GM21367 (cell line): ENCODE measurements around the gene CDK19.
A peak's percentile ranks its signal among the peaks of the same experiment; 100 is the strongest.

Experiments used
- ATAC-seq: cut with Tn5 transposase; IDR thresholded peaks from one replicate; pipeline ENCODE4 v1.9.1; 2021; ENCODE audit not compliant: unreplicated experiment

The CDK19 gene

GRCh38 chr6:110705543-110705942 lies 109.7 kb downstream of the CDK19 start:
- no peak for ATAC-seq

DNA sequence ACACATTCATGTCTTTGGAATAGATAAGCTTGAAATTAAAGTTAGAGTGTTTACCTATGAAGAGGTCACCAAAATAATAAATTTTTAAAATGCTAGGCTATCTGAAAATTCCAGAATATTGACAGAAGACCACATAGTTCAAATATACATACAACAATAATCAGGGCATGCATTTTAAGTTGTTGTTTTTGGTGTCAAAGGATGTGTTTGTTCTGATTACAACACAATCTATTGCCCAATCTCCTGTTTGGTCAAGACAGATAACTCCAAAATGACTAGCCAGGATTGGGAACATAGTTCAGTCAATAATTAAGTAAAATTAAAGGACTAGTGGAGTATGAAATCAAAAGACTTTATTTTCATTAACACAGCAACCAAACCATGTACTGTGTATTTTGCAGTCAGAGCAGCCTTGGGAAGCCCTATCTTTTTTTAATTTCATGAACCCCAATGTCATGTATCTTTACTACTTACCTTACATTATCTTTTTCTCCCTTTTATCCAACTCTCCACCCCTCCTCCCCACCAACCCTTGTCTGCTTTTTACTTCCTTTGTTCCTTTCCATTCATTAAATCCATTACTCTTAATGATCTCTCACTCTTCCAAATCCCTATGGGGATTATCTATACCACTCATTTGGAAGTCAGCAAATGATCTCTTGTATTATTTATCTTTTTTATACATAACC lies 111.2 kb downstream of the CDK19 start:
- no peak for ATAC-seq

DNA sequence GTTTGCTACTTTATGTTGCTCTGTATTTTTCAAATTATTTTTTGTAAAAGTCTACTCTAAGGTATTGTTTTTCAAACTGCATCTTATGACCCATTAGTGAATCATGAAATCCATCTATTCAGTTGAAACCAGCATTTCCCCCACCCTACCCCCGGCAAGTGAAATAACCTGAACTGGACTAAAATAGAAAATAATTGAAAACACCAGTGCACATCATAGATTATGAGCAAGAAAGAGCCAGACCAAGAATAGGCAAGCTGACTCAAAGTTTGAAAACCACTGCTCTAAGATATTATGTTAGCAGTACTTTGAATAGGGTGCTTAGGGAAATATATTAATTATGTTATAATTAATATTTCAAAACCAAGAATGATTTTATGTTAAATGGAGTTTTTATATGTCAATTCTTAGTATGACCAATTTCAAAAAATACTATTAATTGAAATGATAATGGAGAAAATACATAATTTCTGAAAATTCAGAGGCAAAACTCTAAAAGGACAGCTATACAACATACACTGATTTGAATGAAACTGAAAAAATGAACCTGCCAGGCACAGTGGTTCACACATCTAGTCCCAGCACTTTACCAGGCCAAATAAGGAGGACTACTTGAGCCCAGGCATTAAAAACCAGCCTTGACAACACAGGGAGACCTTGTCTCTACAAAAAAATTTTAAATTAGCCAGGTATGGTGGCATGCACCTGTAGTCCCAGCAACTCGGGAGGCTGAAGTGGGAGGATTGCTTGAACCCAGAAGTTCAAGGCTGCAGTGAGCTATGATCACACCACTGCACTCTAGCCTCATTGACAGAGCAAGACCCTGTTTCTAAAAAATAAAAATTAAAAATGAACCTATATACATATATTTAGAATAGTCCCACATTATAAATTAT lies 112.0 kb downstream of the CDK19 start:
- no peak for ATAC-seq

- no peak for ATAC-seq
Observed at GRCh38 chr6:110699780-110700179, 115.5 kb downstream of the CDK19 start.

DNA sequence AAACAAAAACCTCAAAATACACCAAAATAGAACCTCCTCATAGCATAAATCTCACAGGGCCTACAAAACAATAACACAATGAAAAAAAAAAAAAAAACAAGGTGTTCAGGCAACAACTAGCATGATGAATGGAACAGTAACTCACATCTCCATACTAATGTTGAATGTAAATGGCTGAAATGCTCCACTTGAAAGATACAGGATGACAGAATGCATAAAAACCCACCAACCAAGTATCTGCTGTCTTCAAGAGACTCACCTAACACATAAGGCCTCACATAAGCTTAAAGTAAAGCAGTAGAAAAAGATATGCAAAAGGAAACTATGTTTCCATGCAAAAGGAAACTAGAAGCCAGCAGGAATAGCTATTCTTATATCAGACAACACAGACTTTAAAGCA lies 121.3 kb downstream of the CDK19 start:
- ATAC-seq = no peak

- ATAC-seq = no peak
Observed at GRCh38 chr6:110693296-110693695, 122.0 kb downstream of the CDK19 start.

DNA sequence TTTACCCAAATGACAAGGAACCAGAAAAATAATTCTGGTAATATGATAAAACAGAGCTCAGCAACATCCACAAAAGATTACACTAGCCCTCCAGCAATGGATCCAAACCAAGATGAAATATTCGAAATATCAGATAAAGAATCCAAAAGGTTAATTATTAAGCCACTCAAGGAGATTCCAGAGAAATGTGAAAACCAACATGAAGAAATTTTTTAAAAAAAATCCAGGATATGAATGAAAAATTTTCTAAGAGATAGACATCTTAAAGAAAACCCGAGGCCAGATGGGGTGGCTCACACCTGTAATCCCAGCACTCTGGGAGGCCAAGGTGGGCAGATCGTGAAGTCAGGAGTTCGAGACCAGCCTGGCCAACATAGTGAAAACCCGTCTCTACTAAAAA lies 124.4 kb downstream of the CDK19 start:
- ATAC-seq = no peak

DNA sequence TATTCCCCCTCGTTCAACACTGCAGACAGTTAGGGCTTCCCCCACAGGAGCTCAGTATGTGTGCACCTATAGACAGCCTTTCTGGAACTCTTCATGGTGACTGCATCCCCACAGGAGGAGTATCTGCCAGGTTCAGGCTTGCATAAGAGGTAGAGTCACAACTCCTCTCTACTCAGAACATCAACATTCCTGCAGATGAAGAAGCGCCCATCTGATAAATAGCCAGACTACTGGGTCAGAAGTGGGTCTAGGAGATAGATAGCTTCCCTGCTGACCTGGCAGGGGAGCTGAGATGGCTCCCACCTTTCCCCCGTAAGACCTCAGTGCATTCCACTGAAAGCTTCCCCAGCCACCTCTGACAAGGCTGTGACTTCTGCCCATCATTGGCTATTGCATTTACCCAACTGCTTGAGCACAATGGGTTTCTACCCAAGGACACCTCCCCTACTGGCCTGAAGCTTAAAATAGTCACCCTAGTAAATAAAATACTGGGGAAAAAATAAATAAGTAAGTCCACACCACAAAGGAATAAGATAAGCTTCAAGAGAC lies 125.1 kb downstream of the CDK19 start:
- no peak for ATAC-seq

GRCh38 chr6:110689275-110689935 lies 125.9 kb downstream of the CDK19 start:
- ATAC-seq = no peak

- ATAC-seq = no peak
Observed at GRCh38 chr6:110688661-110689268, 126.5 kb downstream of the CDK19 start.

DNA sequence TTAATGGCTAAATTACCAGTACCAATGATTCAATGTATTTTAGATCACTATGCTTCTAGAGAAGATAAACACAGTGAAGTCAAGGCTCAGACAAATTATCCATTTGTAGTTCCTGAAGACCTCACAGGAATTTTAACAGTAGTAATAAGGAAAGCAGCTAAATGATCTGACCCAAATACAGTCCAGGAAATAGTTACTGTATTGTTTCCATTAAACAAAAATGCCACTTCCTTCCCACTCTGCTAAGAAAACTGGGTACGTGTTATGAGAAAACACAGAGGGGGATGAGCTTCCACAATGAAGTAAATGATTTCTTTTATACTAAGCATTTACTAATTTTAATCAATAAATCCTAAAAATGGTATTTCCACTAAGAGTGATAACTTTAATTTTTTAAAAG lies 127.9 kb downstream of the CDK19 start:
- ATAC-seq = no peak

GRCh38 chr6:110683241-110683640 lies 132.0 kb downstream of the CDK19 start:
- no peak for ATAC-seq

DNA sequence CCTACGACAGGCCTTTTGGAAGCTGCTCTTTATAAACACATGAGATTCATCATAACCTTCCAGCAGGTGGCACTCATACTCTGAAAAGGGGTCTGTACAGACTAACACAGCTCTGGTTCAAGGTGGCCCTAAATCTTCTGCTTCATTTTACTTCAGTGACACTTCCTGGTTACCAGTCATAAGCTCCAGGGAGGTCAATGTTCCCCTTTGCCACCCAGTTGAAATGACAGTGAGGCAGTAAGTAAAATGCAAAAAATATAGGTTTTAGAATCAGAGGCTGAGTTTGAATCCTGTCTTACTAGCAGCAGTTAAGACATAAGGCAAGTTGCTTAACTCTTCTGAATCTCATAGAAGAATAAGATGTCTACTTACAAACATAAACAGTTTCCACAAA lies 132.8 kb downstream of the CDK19 start:
- peak; percentile 92 for ATAC-seq

GRCh38 chr6:110681543-110682459 lies 133.5 kb downstream of the CDK19 start:
- no peak for ATAC-seq

DNA sequence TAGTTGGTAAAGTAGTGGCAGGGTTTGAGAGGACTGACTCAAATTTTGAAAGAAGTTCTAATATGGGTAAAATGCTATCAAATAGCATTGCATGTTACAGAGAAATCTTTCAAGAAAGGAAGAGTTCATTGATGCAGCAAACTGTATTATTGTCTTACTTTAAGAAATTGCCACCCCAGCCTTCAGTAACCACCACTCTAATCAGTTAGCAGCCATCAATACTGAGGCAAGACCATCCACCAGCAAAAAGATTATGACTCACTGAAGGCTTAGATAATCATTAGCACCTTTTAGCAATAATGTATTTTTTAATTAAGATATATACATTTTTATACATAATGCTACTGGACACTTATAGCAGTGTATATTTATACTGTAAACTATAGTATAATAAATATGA lies 138.9 kb downstream of the CDK19 start:
- no peak for ATAC-seq

- no peak for ATAC-seq
Observed at GRCh38 chr6:110674096-110674495, 141.2 kb downstream of the CDK19 start.

- no peak for ATAC-seq
Observed at GRCh38 chr6:110672122-110672521, 143.1 kb downstream of the CDK19 start.

- ATAC-seq = no peak
Observed at GRCh38 chr6:110671447-110671846, 143.8 kb downstream of the CDK19 start.

DNA sequence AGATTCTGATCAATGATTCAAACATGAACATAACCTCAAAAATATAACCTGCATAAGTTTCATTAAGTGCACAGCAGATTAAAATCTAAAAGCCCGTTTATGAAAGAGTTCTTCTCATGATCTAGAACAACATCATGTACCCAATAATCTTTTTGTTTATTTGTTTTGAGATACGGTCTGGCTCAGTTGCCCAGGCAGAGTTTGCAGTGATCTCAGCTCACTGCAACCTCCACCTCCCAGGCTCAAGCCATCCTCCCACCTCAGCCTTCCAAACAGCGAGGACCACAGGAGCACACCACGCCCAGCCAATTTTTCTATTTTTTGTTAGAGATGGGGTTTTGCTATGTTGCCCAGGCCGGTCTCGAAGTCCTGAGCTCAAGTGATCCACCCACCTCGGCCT lies 149.7 kb downstream of the CDK19 start:
- ATAC-seq = no peak

DNA sequence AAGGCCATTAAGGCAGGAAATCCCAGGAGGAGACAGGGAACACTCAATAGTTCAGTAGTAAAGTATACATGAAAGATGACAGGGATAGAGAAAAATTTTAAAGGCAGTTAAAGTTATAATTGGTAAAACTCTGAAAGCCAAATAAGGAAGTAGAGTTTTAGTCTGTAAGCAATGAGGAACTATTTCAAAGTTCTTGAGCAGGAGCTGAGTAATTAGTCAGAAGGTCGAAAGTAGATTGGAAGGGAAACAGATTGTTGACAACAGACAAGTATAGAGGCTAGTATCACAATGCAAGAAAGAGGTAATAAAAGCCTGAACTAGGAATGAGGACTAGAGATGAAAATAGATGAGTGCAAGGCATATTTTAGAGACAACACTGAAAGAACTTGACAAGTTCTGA lies 150.3 kb downstream of the CDK19 start:
- ATAC-seq = peak; percentile 74
